Keratinocyte (primary cell): ENCODE data around the gene LASP1NB.

Experiments
- DNase-seq: peaks from one replicate; pipeline ENCODE4 v3.0.0-alpha.2; 2011; ENCODE audit warnings: low read depth, missing footprints, low spot score
- FAIRE-seq: peaks from 2 replicates; lab custom pipeline; 2011; peaks lifted over from hg19 to GRCh38; lab: Jason Lieb, UNC
- H2AFZ ChIP-seq: 2 replicates; pipeline ENCODE4 v1.6.0; 2012; ENCODE audit warnings: low read length, control low read depth, inconsistent platforms; ENCODE audit not compliant: control insufficient read depth
- H3K27ac ChIP-seq: 2 replicates; pipeline ENCODE4 v1.5.1; 2011; ENCODE audit warnings: low read length; ENCODE audit not compliant: control insufficient read depth, insufficient read depth
- H3K27me3 ChIP-seq: 3 replicates; pipeline ENCODE4 v1.6.0; 2011; ENCODE audit warnings: low read length; ENCODE audit not compliant: control insufficient read depth, insufficient read depth; ENCODE audit errors: extremely low read depth
- H3K36me3 ChIP-seq, 2 experiments: 2 replicates in 1 of 2; 3 replicates in 1 of 2; pipeline ENCODE4 v1.5.1; 2011; ENCODE audit warnings: low read length in 2 of 2, mild to moderate bottlenecking in 1 of 2; ENCODE audit not compliant: control insufficient read depth in 2 of 2, insufficient read depth in 2 of 2; ENCODE audit errors: extremely low read depth in 1 of 2
- H3K4me1 ChIP-seq: 3 replicates; pipeline ENCODE4 v1.5.1; 2011; ENCODE audit warnings: low read length; ENCODE audit not compliant: control insufficient read depth, insufficient read depth; ENCODE audit errors: extremely low read depth
- H3K4me2 ChIP-seq: 3 replicates; pipeline ENCODE4 v1.6.0; 2011; ENCODE audit warnings: low read depth, low read length; ENCODE audit not compliant: control insufficient read depth, insufficient read depth; ENCODE audit errors: extremely low read depth
- H3K4me3 ChIP-seq, 3 experiments: fragments of 200-600 bp in 1 of 3; sonication (generic) in 1 of 3; 2 replicates in 2 of 3; 3 replicates in 1 of 3; pipeline ENCODE4 v1.5.1; 2011 to 2016; ENCODE audit warnings: low read length in 3 of 3, mild to moderate bottlenecking in 3 of 3, control low read depth in 2 of 3, inconsistent platforms in 1 of 3, low read depth in 1 of 3, mixed read lengths in 1 of 3, mixed run types in 1 of 3, moderate library complexity in 1 of 3; ENCODE audit not compliant: control insufficient read depth in 2 of 3, insufficient read depth in 2 of 3; ENCODE audit errors: extremely low read depth in 1 of 3
- H3K79me2 ChIP-seq: 2 replicates; pipeline ENCODE4 v1.6.0; 2012; ENCODE audit warnings: low read length; ENCODE audit not compliant: control insufficient read depth, insufficient read depth
- H3K9ac ChIP-seq: 3 replicates; pipeline ENCODE4 v1.6.0; 2011; ENCODE audit warnings: low read length; ENCODE audit not compliant: control insufficient read depth, insufficient read depth; ENCODE audit errors: extremely low read depth
- H3K9me1 ChIP-seq: 3 replicates; pipeline ENCODE4 v1.6.0; 2011; ENCODE audit warnings: low read length; ENCODE audit not compliant: control insufficient read depth, insufficient read depth; ENCODE audit errors: extremely low read depth
- H3K9me3 ChIP-seq: 2 replicates; pipeline ENCODE4 v1.5.1; 2012; ENCODE audit warnings: low read depth, low read length; ENCODE audit not compliant: control insufficient read depth
- H4K20me1 ChIP-seq: 3 replicates; pipeline ENCODE4 v1.6.0; 2011; ENCODE audit warnings: low read length; ENCODE audit not compliant: control insufficient read depth, insufficient read depth; ENCODE audit errors: extremely low read depth
- EZH2 ChIP-seq: IDR thresholded peaks from one replicate; pipeline ENCODE4 v1.6.1; 2012; ENCODE audit warnings: inconsistent platforms, mild to moderate bottlenecking, low read length, moderate library complexity
- dilution Hi-C: fragments of 300-500 bp; cut with MboI; formaldehyde crosslinking; loops from one replicate; pipeline ENCODE4 v1.7.0; 2020; ENCODE audit warnings: low sequenced_read_pairs; ENCODE audit not compliant: extremely low pct_ligation_motif_present
- TF ChIP-seq, protein P1 (sequence below), 3 experiments: IDR thresholded peaks in 1 of 3; conservative IDR thresholded peaks in 1 of 3; optimal IDR thresholded peaks in 1 of 3; 2 replicates in 2 of 3; 3 replicates in 1 of 3; pipeline versions ENCODE3 to v1.5.1; 2011; ENCODE audit warnings: low read length in 3 of 3, mild to moderate bottlenecking in 3 of 3, moderate library complexity in 2 of 3, control low read depth in 1 of 3, inconsistent platforms in 1 of 3; ENCODE audit not compliant: insufficient read depth in 2 of 3; ENCODE audit errors: extremely low read depth in 1 of 3

LASP1NB gene

DNA sequence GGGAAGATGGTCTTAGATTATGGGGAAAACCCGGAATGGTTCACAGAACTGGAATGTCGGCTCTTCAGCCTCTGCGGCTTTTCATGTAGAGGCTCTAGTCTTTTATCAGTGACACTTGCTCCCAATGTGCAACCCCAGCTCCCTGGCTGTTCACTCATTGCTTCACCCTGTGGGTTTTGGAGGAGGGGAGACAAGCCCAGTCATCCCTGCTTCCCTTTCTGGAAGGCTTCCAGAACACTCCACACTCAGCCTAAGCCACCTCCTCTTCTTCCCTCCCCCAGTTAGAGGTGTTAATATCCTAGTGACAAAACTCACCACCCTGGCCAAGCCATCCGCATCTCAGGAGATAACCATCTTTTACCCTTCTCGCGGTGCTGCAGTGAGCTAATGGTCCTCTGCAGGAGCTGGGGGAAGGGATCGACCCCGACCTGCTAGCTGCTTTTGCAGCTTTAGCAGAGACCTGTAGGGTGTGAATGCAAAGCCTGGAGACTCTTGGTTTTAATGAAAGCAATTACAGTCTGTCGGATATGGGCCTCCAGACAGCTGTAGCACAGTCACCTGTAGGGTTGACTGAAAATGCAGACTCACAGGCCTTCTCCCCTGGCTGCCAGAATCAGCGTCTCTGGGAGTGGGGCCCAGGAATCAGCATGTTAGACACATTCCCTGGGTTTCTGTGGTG, 24.3 kb upstream of the LASP1NB start:
- FAIRE-seq (peak; percentile 95), DNase-seq (peak; percentile 74)
- Histone ChIP-seq H3K36me3 (peaks cover 27 to 31% of the 10 kb centered on the region in 2 experiments), H4K20me1 (no peaks in the 10 kb centered on the region), H3K4me3 (no peak overlapping the region), H3K9ac (no peak overlapping the region), H3K79me2 (peaks cover 28% of the 10 kb centered on the region), H3K4me1 (peaks cover 20% of the 10 kb centered on the region), H3K27me3 (no peaks in the 10 kb centered on the region), H3K9me1 (no peaks in the 10 kb centered on the region), H3K9me3 (no peaks in the 10 kb centered on the region), H3K4me2 (peak overlapping the region; percentile 3), H2AFZ (no peak overlapping the region), H3K27ac (peak overlapping the region; percentile 29)
- dilution Hi-C loops = no loop called here
- no peak for TF ChIP-seq EZH2
- TF ChIP-seq, protein P1, sequence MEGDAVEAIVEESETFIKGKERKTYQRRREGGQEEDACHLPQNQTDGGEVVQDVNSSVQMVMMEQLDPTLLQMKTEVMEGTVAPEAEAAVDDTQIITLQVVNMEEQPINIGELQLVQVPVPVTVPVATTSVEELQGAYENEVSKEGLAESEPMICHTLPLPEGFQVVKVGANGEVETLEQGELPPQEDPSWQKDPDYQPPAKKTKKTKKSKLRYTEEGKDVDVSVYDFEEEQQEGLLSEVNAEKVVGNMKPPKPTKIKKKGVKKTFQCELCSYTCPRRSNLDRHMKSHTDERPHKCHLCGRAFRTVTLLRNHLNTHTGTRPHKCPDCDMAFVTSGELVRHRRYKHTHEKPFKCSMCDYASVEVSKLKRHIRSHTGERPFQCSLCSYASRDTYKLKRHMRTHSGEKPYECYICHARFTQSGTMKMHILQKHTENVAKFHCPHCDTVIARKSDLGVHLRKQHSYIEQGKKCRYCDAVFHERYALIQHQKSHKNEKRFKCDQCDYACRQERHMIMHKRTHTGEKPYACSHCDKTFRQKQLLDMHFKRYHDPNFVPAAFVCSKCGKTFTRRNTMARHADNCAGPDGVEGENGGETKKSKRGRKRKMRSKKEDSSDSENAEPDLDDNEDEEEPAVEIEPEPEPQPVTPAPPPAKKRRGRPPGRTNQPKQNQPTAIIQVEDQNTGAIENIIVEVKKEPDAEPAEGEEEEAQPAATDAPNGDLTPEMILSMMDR (optimal IDR thresholded peaks at IDR 0.05 in 1 of 3, IDR thresholded peaks at IDR 0.05 in 1 of 3, conservative IDR thresholded peaks at IDR 0.05 in 1 of 3; ENCODE audit: extremely low read depth in 1 of 3, insufficient read depth in 2 of 3, low read length in 3 of 3) = no peak

DNA sequence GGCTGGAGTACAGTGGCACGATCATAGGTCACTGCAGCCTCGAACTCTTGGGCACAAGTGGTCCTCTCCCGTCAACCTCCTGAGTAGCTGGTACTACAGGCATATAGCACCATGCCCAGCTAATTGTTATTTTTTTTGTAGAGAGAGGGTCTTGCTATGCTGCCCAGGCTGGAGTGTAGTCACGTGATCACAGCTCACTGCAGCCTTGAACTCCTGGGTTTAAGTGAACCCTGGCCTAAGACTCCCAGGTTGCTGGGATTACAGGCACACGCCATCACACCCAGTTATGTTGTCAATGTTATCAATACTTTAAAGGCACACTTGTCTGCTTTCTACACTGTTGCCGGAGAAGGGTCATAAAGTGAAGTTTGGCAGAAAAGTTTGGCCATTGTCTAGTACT, 22.0 kb upstream of the LASP1NB start:
- no peak overlapping the region for H3K9ac ChIP-seq
- H3K9me3 ChIP-seq = no peaks in the 10 kb centered on the region
- peaks cover 44% of the 10 kb centered on the region for H3K79me2 ChIP-seq
- no peak overlapping the region for H3K4me2 ChIP-seq
- H3K27ac ChIP-seq = no peak overlapping the region
- dilution Hi-C loops = no loop called here
- no peaks in the 10 kb centered on the region for H4K20me1 ChIP-seq
- no peak for FAIRE-seq
- H3K9me1 ChIP-seq = no peaks in the 10 kb centered on the region
- H3K27me3 ChIP-seq = no peaks in the 10 kb centered on the region
- no peak overlapping the region for H3K4me3 ChIP-seq
- H3K36me3 ChIP-seq = peaks cover 12 to 27% of the 10 kb centered on the region in 2 experiments
- H2AFZ ChIP-seq = no peak overlapping the region
- peaks cover 36% of the 10 kb centered on the region for H3K4me1 ChIP-seq
- TF ChIP-seq, protein P1 (optimal IDR thresholded peaks at IDR 0.05 in 1 of 3, IDR thresholded peaks at IDR 0.05 in 1 of 3, conservative IDR thresholded peaks at IDR 0.05 in 1 of 3; ENCODE audit: extremely low read depth in 1 of 3, insufficient read depth in 2 of 3, low read length in 3 of 3) = no peak
- TF ChIP-seq EZH2 = no peak
- no peak for DNase-seq
